Astrocyte of the spinal cord (primary cell): Measurements from ENCODE around the gene PI4K2A.
"Not testable (repeated sequence)": the region's sequence is repeated elsewhere in the genome, so short reads cannot be mapped to it uniquely, and the experiment has no call there.

Source experiments
- DNase-seq: peaks from one replicate; pipeline ENCODE4 v3.0.0; 2011; ENCODE audit warnings: low read depth, low spot score
- H3K4me3 ChIP-seq: 2 replicates; pipeline ENCODE4 v1.5.1; 2011; ENCODE audit warnings: low read depth, mild to moderate bottlenecking, low read length, moderate library complexity
- in situ Hi-C: cut with HindIII; loops from 2 replicates; pipeline ENCODE4 v1.10.0; 2017; ENCODE audit warnings: low sequenced_read_pairs
- TF ChIP-seq, protein P1 (sequence below): IDR thresholded peaks from 2 replicates; pipeline ENCODE4 v1.5.1; 2012; ENCODE audit warnings: low read depth, mild to moderate bottlenecking, low read length, inconsistent platforms

PI4K2A gene

DNA sequence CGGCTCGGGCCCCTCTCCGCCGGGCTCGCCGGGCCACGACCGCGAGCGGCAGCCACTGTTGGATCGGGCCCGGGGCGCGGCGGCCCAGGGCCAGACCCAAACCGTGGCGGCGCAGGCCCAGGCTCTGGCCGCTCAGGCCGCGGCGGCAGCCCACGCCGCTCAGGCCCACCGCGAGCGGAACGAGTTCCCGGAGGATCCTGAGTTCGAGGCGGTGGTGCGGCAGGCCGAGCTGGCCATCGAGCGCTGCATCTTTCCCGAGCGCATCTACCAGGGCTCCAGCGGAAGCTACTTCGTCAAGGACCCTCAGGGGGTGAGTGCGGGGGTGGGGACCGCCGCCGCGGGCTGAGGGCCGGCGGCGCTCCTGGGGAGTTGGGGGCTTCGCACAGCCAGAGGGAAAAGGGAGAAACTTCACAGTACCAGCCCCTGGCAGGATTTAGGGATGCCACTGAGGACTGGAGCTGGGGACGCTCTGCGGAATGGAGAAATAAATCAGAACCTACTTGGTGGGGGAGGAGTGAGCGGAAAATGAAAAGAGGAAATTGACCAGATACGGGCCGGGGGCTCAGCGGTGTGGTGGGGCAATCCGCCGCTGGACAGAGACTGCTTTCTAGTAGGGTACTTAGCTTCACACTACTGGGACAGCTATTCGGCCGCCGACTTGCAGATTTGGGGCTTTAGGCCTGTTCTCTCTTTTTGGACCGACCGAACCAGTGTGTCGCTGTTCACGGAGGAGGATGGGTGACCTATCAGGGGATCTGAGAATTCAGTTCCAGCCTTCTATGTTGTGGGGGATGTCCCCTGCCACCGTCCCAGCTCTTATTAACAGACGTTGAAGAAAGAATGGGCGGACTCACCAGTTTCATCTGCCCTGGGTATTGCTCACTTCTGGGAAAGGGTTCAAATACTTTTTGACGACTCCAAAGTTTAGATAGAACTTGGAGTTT, 669 bp downstream of the PI4K2A start:
- TF ChIP-seq, protein P1, sequence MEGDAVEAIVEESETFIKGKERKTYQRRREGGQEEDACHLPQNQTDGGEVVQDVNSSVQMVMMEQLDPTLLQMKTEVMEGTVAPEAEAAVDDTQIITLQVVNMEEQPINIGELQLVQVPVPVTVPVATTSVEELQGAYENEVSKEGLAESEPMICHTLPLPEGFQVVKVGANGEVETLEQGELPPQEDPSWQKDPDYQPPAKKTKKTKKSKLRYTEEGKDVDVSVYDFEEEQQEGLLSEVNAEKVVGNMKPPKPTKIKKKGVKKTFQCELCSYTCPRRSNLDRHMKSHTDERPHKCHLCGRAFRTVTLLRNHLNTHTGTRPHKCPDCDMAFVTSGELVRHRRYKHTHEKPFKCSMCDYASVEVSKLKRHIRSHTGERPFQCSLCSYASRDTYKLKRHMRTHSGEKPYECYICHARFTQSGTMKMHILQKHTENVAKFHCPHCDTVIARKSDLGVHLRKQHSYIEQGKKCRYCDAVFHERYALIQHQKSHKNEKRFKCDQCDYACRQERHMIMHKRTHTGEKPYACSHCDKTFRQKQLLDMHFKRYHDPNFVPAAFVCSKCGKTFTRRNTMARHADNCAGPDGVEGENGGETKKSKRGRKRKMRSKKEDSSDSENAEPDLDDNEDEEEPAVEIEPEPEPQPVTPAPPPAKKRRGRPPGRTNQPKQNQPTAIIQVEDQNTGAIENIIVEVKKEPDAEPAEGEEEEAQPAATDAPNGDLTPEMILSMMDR: no peak
- peak overlapping the region; percentile 86 for H3K4me3 ChIP-seq
- DNase-seq: peak; percentile 58
- in situ Hi-C loops: no loop called here

- H3K4me3 ChIP-seq, in situ Hi-C loops, DNase-seq: not testable (repeated sequence)
These were observed 2.1 kb downstream of the PI4K2A start for GRCh38 chr10:97642471-97643159.

- in situ Hi-C loops: no loop called here
- no peak for DNase-seq
- TF ChIP-seq, protein P1: no peak
- no peak overlapping the region for H3K4me3 ChIP-seq
These were observed 3.0 kb downstream of the PI4K2A start for GRCh38 chr10:97643441-97643985.

DNA sequence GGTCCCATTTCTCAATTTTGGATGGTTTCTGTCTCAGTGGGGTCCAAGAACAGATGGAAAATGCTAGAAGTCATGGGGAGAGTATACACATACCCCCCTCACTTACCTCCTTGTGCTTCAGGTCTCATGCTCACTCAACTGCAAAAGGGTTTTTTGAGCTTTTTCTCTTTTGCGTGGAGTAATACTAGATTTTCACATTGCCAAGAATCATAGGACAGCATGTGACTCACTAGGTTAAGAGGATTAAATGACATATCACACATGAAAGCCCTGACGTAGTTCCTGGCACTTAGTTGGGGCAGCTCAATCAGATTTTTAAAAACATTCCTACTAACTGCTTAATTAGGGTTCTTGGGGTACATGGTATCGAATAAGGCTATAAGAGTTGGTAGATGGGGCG, 4.5 kb downstream of the PI4K2A start:
- no peak overlapping the region for H3K4me3 ChIP-seq
- DNase-seq: no peak
- TF ChIP-seq, protein P1: no peak
- in situ Hi-C loops: no loop called here

GRCh38 chr10:97647556-97647955, 7.1 kb downstream of the PI4K2A start:
- H3K4me3 ChIP-seq: no peak overlapping the region
- in situ Hi-C loops: no loop called here
- peak; percentile 23 for DNase-seq
- TF ChIP-seq, protein P1: no peak

GRCh38 chr10:97648562-97649404, 8.3 kb downstream of the PI4K2A start:
- in situ Hi-C loops: no loop called here
- H3K4me3 ChIP-seq: no peak overlapping the region
- TF ChIP-seq, protein P1: no peak
- peak; percentile 89 for DNase-seq

GRCh38 chr10:97649405-97649750, 8.9 kb downstream of the PI4K2A start:
- DNase-seq, H3K4me3 ChIP-seq, in situ Hi-C loops: not testable (repeated sequence)
